Activated B cell treated with CpG ODN at 0.5 μM for 24 hours (primary cell): ENCODE results near the gene RPS6KA5. TPM values are rescaled to one million over a fixed set of nuclear protein-coding genes. Genes with fewer than 3 reads are reported as not detected.

ENCODE experiments used
- ATAC-seq: fragments of 200-7000 bp; cut with Tn5 transposase; one replicate; pipeline ENCODE4 v1.10.0; 2021; ENCODE audit warnings: low read depth, mild to moderate bottlenecking, moderate library complexity
- CTCF ChIA-PET: fragments of 350-600 bp; sonication (Branson Sonifier 250); formaldehyde crosslinking; loops from one replicate; lab custom pipeline; 2021; ENCODE audit warnings: antibody characterized with exemption; lab: Charles Lee
- POLR2A ChIA-PET: fragments of 350-600 bp; sonication (Branson Sonifier 250); formaldehyde crosslinking; loops from one replicate; lab custom pipeline; 2021; ENCODE audit warnings: antibody characterized with exemption; lab: Charles Lee
- DNase-seq: peaks from one replicate; pipeline ENCODE4 v3.0.0; 2022
- H3K27ac Mint-ChIP-seq: one replicate; pipeline ENCODE4 v1.8.0; 2020; ENCODE audit warnings: mixed read lengths
- H3K27me3 Mint-ChIP-seq: one replicate; pipeline ENCODE4 v1.8.0; 2021; ENCODE audit warnings: mixed read lengths
- H3K36me3 Mint-ChIP-seq: one replicate; pipeline ENCODE4 v1.8.0; 2021; ENCODE audit warnings: low read depth, mixed read lengths
- H3K4me1 Mint-ChIP-seq: one replicate; pipeline ENCODE4 v1.8.0; 2021; ENCODE audit warnings: mixed read lengths
- H3K4me3 Mint-ChIP-seq: one replicate; pipeline ENCODE4 v1.8.0; 2020; ENCODE audit warnings: mild to moderate bottlenecking, mixed read lengths
- H3K9me3 Mint-ChIP-seq: one replicate; pipeline ENCODE4 v1.8.0; 2020; ENCODE audit warnings: mixed read lengths
- CTCF ChIP-seq: fragments of 200-600 bp; IDR thresholded peaks from one replicate; pipeline ENCODE4 v1.8.0; 2022; ENCODE audit warnings: antibody characterized with exemption, mild to moderate bottlenecking
- intact Hi-C: fragments of 100-400 bp; cut with micrococcal nuclease; formaldehyde crosslinking; loops from one replicate; pipeline ENCODE4 v1.15.1; 2024
- total RNA-seq: library from RNA; stranded (reverse); gene quantifications from 2 replicates; pipeline ENCODE4 v1.2.3, GENCODE V29; 2022

The RPS6KA5 gene
- total RNA-seq, 1 donor from 2014 or later = 16.3 TPM

GRCh38 chr14:91008759-91009409 is 51.6 kb downstream of the RPS6KA5 start:
- H3K4me1 Mint-ChIP-seq = peaks cover 57% of the 10 kb centered on the region
- ATAC-seq = peak; percentile 15

GRCh38 chr14:91005716-91006115 is 54.7 kb downstream of the RPS6KA5 start:
- H3K4me1 Mint-ChIP-seq = peaks cover 49% of the 10 kb centered on the region
- no peaks in the 10 kb centered on the region for H3K9me3 Mint-ChIP-seq
- no peak for TF ChIP-seq CTCF
- H3K4me3 Mint-ChIP-seq = no peak overlapping the region
- H3K27ac Mint-ChIP-seq = peak overlapping the region; percentile 71
- intact Hi-C loops = loop anchor here (5.0 kb wide), 1 partner anchor 237 kb away; the partner anchor contains the start of gene GPR68
- ChIA-PET CTCF (interaction anchor here (1.2 kb wide), 1 partner anchor 10 kb away, joined by 3 read pairs; no protein-coding TSS in a partner anchor), POLR2A (interaction anchor here (1.0 kb wide), 1 partner anchor 8 kb away, joined by 6 read pairs; no protein-coding TSS in a partner anchor)
- no peaks in the 10 kb centered on the region for H3K36me3 Mint-ChIP-seq
- ATAC-seq = no peak
- no peak for DNase-seq
- H3K27me3 Mint-ChIP-seq = no peaks in the 10 kb centered on the region

More at GRCh38 chr14:91008759-91009409, 51.6 kb downstream of the RPS6KA5 start:
- Mint-ChIP-seq H3K36me3 (no peaks in the 10 kb centered on the region), H3K4me3 (peak overlapping the region; percentile 75), H3K27ac (peak overlapping the region; percentile 92), H3K9me3 (no peaks in the 10 kb centered on the region), H3K27me3 (no peaks in the 10 kb centered on the region)
- no peak for DNase-seq
- CTCF ChIA-PET = interaction anchor here (0.8 to 1.2 kb wide), 5 partner anchors 13 to 164 kb away, joined by 3 to 4 read pairs (median 3); no protein-coding TSS in a partner anchor
- TF ChIP-seq CTCF = no peak
- intact Hi-C loops = loop anchor here (1.0 to 5.0 kb wide), 5 partner anchors 13 to 233 kb away; partner anchors contain the start of genes DGLUCY, GPR68 and RPS6KA5
- POLR2A ChIA-PET = interaction anchor here (0.6 to 4.4 kb wide), 15 partner anchors 9 to 105 kb away, joined by 3 to 38 read pairs (median 6); partner anchors contain the start of genes DGLUCY and RPS6KA5

GRCh38 chr14:91004987-91005386 is 55.5 kb downstream of the RPS6KA5 start:
- H3K9me3 Mint-ChIP-seq = no peaks in the 10 kb centered on the region
- no peaks in the 10 kb centered on the region for H3K36me3 Mint-ChIP-seq
- no peaks in the 10 kb centered on the region for H3K27me3 Mint-ChIP-seq
- ATAC-seq = no peak
- H3K4me3 Mint-ChIP-seq = no peak overlapping the region
- no peak for DNase-seq
- intact Hi-C loops = loop anchor here (5.0 kb wide), 1 partner anchor 237 kb away; the partner anchor contains the start of gene GPR68
- CTCF ChIA-PET = interaction anchor here (1.2 kb wide), 1 partner anchor 9 kb away, joined by 3 read pairs; no protein-coding TSS in a partner anchor
- POLR2A ChIA-PET = interaction anchor here (0.8 kb wide), 1 partner anchor 18 kb away, joined by 7 read pairs; no protein-coding TSS in a partner anchor
- TF ChIP-seq CTCF = no peak
- peaks cover 42% of the 10 kb centered on the region for H3K4me1 Mint-ChIP-seq
- H3K27ac Mint-ChIP-seq = no peak overlapping the region

GRCh38 chr14:90999299-90999698 is 61.1 kb downstream of the RPS6KA5 start:
- Mint-ChIP-seq H3K4me1 (peaks cover 32% of the 10 kb centered on the region), H3K9me3 (no peaks in the 10 kb centered on the region), H3K36me3 (peaks cover 18% of the 10 kb centered on the region), H3K27ac (peak overlapping the region; percentile 16), H3K4me3 (no peak overlapping the region), H3K27me3 (no peaks in the 10 kb centered on the region)
- ChIA-PET CTCF (interaction anchor here (1.1 to 1.6 kb wide), 2 partner anchors 96 to 178 kb away, joined by 3 read pairs; no protein-coding TSS in a partner anchor), POLR2A (interaction anchor here (0.7 to 1.7 kb wide), 2 partner anchors 10 to 116 kb away, joined by 3 to 7 read pairs; no protein-coding TSS in a partner anchor)
- intact Hi-C loops = no loop called here
- DNase-seq = no peak
- no peak for TF ChIP-seq CTCF
- no peak for ATAC-seq

- no peak for ATAC-seq
- Mint-ChIP-seq H3K4me3 (peak overlapping the region; percentile 35), H3K27me3 (no peaks in the 10 kb centered on the region), H3K9me3 (no peaks in the 10 kb centered on the region), H3K36me3 (peaks cover 29% of the 10 kb centered on the region), H3K4me1 (peaks cover 42% of the 10 kb centered on the region), H3K27ac (peak overlapping the region; percentile 80)
- intact Hi-C loops = no loop called here
- ChIA-PET POLR2A (interaction anchor here (1.7 to 2.4 kb wide), 2 partner anchors 13 to 118 kb away, joined by 5 to 9 read pairs; no protein-coding TSS in a partner anchor), CTCF (no interaction called here)
- DNase-seq = no peak
- TF ChIP-seq CTCF = no peak
These were observed 63.5 kb downstream of the RPS6KA5 start for GRCh38 chr14:90996967-90997366.
